ENCODE data around the gene PRSS12.

Gene PRSS12

DNA sequence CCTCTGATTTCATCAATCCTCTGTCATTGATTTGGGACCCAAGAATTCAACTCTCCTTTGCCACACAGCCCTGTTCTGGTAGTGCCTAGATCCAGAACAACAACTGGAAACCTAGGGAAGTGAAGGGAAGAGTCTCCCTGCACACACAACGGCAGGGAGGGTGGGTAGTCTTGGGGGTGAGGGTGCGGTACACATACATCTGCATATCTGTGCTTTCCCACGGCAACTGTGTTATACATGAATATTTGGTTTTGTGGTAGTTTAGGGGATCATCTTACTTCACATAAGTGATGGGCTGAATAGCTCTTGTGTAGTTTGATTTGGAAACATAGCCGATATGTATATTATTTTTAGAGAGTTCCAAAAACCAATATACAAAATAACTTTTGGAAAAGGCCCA lies 3.3 kb upstream of the PRSS12 start:
- no peak for DNase-seq (ENCODE audit: low read depth)

DNA sequence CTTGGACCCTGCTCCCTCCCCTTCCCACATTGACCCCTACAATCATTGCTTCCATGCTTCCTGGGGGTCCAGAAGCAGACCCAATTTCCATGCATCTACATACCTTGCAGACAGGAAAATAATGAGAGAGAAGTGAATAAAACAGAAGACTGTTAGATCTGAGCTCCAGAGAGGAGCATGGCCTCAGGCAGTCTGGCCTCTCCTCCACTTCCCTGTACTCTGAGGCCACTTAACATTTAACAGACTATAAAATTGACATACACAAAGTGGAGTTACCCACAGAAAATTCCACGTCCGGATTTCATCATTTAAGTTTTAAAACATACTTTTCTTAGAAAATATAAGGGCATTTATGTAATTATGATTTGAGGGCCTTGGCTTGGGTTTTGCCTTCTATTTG lies 2.1 kb upstream of the PRSS12 start:
- DNase-seq (ENCODE audit: low read depth): no peak

DNA sequence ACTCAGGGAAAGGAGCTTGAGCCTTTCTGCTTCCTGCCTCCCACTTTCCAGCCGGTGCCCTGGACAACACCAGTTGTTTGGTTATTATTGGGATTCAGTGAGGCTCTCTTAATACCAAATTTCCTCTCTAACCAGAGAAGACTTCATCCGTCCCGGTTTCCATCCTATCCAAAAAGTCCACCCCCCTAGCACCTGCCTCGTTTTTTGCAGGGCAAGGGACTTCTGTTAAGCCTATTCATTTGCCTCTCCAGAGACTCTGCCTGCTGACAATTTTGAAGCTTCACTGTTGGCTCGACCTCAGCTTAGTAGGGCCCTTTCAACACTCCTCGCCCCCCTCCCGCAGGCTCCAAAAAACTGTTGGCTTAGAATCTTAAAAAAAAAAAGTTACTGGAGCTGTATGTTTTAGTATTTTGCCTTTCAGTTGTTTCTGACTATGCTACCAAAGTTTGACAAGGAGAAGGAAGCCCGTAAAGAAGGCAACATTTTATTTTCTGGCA lies 779 bp upstream of the PRSS12 start:
- DNase-seq (ENCODE audit: low read depth): no peak

DNA sequence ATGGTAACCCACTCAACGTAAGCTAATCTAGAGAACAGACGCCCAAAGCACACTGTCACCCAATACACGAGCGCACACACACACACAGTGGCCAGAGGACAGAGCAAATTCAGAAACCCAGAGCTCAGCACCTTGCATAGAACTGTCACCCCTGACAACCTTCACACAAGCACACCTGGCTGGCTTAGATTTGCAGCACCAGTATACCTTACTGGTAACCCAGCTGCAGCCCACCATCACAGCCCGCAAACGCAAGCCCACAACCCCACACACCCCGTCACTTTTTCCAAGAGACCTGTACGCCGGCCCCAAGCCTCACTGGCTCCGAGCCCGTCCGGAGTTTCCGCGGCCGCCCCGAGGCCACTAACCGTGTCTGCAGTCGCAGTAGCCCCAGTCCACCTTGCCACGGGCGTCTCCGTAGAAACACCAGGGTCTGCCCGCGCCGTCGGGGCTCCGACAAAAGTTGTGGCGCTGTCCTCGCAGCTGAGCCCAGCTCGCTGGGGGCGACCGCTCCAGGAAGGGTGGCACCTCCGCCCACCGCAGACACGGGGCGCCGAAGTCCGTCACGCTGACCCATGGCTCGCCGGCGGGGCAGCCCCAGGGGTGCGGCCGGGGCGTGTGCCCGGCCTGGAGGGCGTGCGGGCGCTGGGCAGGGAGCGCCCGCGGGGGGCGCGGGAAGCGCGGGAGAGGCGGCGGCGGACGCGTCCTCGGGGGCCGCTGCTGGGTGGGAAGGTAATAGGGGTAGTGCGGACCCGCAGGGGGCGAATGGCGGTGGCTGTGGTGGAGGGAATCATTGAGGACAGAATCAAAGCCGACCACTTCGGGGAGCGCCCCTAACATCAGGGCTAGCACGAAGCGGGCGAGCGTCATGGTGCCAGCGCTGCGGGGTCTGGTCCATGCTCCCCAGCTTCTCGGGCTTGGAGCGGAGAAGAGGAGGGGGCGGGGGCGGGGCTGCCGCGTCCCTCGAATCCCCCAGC lies 664 bp downstream of the PRSS12 start:
- DNase-seq (ENCODE audit: low read depth): no peak

DNA sequence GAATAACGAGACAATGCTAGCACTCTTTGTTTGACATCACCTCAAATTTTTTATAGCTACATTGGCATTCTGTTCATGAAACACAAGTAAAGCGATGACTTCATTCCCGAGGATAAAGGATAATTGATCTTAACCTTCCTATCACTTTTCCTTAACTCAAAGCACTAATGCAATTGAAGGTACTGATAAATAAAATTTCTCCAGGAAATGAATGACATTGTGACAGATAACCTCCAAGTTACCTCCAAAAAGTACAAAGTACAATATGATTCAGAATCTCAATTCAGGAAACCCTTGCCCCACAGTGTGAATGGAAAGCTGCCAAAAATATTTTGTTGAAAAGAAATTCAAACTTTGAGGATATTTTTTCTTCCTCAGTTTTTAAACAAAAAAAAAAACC lies 1.8 kb downstream of the PRSS12 start:
- no peak for DNase-seq (ENCODE audit: low read depth)

DNA sequence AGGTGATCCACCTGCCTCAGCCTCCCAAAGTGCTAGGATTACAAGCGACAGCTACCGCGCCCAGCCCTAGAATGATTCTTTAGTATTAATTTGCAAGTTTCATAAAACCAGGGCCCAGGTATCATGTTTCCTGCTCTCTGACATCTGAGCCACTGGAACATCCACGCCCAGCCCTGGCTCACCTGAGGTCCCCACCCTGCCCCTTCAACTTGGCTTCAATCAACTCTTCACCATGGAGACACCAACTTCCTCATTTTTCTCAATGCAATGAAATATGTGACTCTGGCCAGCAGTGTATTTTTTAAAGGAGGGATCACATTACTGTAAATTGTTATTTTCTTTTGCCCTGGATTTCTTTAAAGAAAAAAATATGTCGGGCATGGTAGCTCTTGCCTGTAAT lies 3.9 kb downstream of the PRSS12 start:
- DNase-seq (ENCODE audit: low read depth): no peak

DNA sequence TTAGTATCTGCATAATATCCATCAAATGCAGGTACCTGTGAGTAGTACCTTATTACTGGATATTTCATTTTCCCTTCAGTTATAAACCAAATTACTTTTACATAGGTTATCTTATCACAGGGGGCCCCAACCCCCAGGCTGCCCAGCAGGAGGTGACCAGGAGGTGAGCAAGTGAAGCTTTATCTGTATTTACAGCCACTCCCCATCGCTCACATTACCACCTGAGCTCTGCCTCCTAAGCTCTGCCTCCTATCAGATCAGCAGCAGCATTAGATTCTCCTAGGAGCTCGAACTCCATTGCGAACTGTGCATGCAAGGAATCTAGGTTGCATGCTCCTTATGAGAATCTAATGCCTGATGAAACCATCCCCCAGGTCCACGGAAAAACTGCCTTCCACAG lies 6.3 kb downstream of the PRSS12 start:
- no peak for DNase-seq (ENCODE audit: low read depth)

DNA sequence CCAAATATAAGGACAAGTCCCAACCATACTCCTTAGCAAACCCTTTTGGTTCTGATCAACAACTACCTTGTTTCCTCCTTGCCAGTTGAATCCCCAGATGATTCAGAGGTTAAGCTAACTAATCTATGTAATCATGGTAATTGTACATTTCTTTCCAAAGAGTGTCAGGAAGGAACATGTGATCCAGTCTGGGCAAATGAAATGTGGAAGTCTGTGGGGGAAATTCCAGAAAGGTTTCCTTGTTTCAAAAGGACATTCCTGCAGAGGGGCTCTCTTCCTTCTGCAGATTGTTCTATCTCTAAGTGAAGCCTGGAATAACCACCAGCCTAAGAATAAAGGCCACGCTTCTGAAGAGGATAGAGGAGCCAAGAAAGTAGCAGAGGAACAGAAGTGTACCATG lies 7.0 kb downstream of the PRSS12 start:
- DNase-seq (ENCODE audit: low read depth): no peak

DNA sequence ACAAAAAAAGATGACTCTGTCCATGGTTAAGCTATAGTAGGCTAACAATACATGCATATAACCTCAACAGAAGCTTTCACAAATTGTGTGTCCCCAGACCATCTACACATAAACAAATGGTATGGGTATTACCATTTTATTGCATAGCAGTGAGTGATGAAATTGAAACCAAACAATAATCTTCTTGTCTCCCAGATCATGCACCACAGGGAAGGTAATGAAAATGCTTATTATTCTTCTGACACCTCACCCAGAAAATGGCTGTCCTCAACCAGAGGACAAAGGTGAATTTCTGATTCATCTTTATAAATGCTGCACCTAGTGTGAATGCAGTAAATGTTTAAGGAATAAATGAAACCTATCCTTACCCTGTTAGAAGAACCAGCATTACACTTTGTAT lies 8.0 kb downstream of the PRSS12 start:
- no peak for DNase-seq (ENCODE audit: low read depth)

DNA sequence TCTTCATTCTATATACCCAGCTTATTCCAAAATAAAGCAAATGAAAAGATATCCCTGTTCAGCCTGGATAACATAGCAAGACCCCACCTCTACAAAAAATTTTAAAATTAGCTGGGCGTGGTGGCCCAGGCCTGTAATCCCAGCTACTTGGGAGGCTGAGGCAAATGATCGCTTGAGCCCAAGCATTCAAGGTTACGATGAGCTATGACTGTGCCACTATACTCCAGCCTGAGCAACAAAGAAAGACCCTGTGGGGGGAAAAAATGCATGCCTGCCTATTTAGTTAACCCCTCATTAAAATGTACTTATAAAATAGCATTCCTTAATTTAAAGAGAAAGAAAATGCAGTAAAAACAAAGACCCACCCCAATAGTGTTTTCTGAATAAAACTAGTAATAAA lies 9.3 kb downstream of the PRSS12 start:
- no peak for DNase-seq (ENCODE audit: low read depth)

DNA sequence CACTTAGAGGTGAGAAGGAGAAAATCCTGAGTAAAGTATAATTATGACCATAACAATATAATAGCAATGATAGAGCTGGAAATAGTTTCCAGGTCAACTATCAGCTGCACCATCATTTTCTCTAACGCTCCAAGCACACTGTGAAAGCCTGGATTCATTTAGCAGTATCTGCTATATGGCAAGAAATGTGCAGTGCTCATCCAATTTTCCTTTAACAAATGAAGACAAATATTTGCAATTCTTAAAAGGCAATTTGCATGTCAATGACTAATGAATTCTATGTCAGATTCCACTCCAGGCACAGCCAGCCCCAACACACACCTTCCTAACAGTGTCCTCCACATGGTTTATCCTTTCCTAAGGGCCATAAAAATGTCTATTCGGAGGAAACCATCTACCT lies 12.7 kb downstream of the PRSS12 start:
- DNase-seq (ENCODE audit: low read depth): no peak

DNA sequence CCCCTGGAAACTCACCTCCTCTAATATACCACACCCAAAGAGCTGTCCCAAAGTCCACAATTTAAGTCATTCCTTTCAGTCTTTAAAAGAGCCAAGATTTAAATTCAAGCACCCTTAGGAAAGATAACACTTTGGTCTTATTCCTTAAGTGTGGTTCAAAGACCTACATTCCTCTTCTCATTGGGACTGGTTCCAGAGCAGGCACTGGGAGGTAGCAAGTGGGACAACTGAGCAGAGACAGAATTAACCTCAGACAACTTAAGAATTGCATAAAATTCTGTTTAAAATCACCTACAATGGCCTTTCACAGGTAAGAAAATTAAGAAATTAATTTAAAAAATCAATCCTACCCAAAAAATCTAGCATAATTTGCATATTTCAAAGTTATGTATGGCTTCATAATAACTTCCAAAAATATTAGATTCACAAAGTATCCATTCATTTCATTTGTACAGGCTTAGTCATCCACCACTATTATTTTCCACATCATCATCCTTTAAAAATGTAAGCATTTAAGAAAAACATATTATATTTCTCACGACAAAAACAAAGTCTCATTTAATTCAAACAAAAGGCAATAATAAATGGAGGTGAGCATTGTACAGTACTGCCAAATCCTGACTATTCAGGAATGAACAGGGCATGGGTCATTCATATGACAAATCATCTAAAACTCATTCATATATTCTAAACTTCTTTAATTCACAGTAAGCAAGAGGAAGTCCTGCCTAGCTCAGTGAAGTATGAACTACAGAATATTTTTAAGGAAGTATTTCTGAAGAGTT lies 13.6 kb downstream of the PRSS12 start:
- peak; percentile 38 for DNase-seq (ENCODE audit: low read depth)

DNA sequence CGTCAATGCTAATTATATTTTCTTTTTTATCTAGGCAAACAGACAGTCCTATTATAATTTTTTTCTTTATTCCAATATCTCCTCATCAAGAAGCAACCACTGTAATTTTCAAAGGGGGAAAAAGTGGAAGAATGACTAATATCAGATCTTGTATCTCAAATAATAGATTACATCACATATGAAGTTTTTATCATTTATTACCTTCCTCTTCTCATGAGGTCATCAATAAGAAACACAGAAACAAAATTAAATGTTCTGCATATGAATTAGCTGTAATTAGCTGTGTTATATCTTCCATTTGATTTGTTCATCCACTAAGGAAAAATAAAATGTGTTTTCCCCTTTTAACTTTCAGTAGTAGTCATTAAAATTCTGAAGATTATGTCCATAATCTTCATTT lies 14.3 kb downstream of the PRSS12 start:
- no peak for DNase-seq (ENCODE audit: low read depth)

DNA sequence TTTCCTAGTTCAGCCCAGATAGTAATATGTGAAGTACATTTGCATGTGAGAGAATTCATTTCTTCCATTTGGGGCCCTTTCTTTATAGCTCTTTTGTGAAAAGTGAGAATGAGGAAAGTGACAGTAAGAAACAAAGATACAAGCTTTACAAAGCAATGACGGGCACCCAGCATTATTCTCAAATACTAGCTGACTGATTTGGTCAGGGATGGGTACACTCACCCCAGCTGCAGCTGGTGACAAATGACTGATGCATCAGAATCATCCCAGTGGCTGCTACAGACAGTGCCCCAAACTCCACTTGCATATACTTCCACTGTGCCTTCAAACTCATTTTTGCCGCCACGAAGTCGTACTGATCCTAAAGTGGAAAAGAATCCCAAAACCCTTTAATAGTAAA lies 14.8 kb downstream of the PRSS12 start:
- DNase-seq (ENCODE audit: low read depth): no peak

DNA sequence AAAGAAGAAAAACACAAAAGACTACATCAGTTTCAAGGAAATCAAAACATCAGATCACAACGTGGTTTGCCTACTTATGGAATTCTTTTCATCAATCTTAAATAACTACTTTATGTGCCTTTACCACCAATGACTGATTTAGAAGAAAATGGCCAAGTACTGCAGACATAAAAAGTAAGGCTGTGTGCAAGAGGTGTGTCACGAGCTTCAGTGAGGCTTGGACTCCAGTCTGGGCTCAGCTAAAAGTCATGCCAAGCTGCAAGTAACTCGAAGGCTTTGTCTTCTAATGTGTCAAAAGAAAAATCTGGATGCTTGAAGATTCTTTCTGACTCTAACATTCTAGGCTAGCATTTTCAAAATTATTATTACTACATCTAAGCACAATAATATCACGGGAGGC lies 17.0 kb downstream of the PRSS12 start:
- no peak for DNase-seq (ENCODE audit: low read depth)

DNA sequence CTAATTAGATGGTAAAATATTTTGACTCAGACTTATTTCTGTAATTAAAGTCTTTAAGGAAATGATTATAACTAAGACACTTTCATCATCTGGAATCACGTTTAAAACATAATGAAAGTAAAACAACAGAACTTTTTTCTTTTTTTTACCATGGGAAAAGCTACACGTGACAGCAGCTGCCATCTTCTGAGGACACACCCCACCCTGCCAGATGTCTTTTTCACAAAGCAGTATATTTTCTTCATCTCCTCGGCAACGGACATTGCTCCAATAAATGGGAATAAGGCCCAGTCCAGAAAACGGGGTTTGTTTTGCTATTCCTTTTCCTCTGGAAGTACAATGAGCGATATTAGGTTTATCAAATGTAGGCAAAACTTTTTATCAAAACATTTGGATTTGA lies 17.5 kb downstream of the PRSS12 start:
- DNase-seq (ENCODE audit: low read depth): no peak

DNA sequence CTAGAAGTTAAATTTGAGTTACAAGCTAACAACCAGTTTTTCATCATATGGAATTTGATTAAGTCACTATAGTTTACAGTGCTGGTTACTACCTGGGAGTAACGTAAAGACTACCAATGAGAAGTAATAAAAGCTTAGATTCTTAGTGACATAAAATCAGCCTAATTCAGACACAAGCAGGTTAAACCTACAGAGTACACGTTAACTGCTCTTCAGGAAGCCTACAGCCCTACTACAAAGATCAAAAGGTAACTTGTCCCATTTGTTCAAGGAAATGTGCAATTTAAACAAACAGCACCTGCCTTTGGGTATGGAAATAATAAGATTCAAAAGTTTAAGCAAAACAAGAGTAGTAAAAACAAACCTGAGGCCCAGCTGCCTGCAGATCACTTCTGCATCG lies 21.5 kb downstream of the PRSS12 start:
- DNase-seq (ENCODE audit: low read depth): no peak

DNA sequence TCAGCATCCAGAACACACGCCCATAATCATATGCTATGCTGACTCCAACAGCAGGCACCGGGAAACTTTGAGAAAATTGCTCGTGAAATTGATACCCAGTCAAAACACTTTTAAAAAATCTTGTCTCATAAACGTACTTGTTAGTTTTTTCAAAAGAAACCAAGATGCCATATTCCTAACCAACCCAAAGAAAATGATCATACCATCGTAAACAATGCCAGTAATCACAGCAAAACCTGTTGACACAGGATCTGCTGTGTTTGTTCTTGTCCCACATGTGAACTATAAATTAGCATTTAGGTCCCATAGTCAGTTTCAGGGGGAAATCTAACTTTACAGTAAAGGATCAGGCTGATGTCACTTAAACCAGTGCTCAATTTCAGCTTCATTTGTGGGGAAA lies 23.0 kb downstream of the PRSS12 start:
- DNase-seq (ENCODE audit: low read depth): no peak

DNA sequence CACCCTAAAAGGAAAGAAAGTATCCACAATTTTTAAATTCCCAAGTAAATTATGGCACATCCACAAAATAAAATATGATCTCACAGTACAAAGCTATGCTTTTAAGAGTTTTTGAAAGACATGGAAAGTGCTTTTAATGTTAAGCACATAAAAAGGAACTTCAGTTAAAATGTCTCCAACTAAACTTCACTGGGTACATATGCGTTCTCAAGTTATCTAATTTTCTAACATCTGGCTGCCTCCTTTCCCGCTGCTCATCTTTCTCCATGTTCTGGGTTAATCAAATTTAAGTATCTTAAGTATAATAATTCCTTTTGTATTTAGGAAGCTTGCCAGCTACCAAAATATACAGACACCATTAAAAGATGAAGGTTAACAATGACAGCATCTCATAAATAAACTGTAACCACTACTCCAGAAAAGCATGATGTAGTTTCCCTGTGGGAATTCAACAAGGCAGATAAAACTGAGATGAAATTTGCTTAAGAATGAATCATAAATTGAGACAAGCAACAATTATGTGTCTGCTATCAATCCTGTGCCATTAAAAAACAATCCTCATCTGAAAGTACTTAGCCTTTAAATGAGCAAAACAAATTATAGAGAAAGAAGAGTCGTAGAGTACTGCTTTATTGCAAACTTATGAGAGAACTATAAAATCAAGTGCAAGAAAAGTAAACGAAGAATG lies 25.1 kb downstream of the PRSS12 start:
- no peak for DNase-seq (ENCODE audit: low read depth)

DNA sequence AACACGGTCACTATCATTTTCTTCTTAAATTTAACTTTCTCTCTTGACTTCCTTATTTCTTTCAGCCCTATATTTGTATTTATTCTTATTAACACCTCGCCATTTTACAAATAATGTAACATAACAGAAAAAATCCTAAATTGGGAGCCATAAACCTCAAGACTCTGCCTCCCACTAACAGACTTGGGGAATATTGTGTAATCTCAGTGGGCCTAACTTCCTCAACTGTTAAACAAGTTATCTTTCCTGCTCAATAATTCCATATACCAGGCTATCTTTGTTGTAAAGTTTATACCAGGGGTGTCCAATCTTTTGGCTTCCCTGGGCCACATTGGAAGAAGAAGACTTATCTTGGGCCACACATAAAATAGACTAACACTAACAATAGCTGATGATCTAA lies 26.2 kb downstream of the PRSS12 start:
- DNase-seq (ENCODE audit: low read depth): no peak

DNA sequence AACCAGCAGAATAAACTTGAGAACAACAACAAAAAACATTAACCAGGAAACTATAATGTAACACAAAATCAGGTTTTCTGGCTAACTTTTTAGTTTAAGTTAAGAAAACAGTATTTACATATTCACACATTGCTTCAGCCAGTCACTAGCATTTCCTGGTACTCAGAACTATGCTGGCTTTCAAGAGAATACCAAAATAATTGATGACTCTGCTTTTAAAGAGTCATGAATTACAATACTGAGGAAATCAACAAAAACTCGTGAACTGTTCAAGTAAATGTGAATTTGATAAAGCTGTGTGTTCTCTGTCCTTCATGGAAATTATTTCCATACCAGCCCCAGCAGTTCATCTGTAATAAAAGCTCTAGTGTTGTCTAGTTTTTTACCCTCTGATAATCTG lies 27.4 kb downstream of the PRSS12 start:
- no peak for DNase-seq (ENCODE audit: low read depth)

DNA sequence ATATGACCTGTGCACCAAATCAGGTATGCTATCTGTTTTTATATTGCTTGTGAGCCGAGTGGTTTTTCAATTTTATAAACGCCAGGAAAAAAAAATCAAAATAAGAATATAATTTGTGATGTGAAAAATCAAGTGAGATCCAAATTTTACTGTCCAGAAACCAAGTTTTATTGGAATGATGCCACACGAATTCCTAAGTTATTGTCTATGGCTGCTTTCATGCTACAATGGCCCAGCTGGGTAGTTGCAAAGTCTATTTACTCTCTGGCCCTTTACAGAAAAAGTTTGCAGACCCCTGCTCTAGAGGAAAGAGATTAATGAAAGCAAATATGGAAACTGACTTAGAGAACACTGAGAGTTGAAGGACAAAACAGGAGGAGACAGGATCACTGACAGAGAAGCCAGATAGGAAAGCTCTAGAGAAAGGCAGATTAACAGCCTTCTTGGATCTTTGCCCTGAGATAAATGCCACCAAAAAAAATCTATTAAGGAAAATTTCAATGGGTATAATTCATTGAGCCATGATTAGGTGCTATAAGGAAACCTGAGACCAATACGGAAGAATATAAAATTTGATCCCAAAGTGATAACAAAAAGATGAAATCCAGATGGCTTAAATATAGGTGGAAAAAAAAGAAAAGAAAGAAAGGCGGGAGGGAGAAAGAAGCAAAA lies 29.8 kb downstream of the PRSS12 start:
- DNase-seq (ENCODE audit: low read depth): no peak
